GM12873 (cell line): ENCODE measurements around the gene ANKH.

Experiments
- TF ChIP-seq, protein P1 (sequence below): IDR thresholded peaks from 2 replicates; pipeline ENCODE4 v1.5.1; 2012; ENCODE audit warnings: low read depth, mild to moderate bottlenecking, moderate library complexity, low read length, control low read depth; ENCODE audit not compliant: insufficient read depth; ENCODE audit errors: missing control alignments

The ANKH gene

DNA sequence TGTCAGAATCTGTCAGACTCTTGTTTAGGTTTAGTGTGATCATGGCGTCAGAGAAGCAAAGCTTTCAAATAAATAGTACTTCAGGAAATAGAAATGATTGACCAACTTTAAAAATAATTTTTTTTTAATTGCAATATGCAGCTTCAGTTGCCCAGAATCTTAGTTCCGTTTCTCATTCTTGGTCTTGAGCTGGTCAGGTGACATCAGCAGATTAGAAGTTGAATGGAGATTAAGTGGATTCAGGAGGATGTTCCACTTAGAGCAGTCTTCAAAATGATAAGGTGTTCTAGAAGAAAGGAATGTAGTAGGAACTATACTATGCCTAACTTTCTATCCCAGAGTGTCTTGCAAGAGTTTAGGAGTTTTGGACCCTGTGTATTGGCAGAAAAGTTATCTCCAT lies 176.4 kb downstream of the ANKH start:
- TF ChIP-seq, protein P1, sequence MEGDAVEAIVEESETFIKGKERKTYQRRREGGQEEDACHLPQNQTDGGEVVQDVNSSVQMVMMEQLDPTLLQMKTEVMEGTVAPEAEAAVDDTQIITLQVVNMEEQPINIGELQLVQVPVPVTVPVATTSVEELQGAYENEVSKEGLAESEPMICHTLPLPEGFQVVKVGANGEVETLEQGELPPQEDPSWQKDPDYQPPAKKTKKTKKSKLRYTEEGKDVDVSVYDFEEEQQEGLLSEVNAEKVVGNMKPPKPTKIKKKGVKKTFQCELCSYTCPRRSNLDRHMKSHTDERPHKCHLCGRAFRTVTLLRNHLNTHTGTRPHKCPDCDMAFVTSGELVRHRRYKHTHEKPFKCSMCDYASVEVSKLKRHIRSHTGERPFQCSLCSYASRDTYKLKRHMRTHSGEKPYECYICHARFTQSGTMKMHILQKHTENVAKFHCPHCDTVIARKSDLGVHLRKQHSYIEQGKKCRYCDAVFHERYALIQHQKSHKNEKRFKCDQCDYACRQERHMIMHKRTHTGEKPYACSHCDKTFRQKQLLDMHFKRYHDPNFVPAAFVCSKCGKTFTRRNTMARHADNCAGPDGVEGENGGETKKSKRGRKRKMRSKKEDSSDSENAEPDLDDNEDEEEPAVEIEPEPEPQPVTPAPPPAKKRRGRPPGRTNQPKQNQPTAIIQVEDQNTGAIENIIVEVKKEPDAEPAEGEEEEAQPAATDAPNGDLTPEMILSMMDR, result no peak

DNA sequence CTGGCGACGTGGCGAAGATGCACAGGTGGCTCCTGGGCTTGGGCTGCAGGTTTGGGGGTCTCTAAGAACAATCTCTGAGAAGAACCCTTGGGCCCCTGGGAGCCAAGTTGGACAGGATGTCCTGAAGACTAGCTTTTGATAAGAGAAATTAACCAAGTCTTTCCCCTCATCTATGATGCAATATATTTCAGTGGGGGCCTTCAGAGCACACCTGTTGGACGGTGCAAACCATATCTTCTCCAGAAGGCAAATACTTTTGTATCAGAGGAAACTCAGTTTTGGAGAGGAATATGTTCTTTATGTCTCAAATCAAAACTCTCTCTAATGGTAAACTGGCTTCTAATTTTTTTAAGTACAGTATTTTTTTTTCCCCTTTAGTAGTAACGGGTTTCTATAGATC lies 178.5 kb downstream of the ANKH start:
- TF ChIP-seq, protein P1, result no peak

DNA sequence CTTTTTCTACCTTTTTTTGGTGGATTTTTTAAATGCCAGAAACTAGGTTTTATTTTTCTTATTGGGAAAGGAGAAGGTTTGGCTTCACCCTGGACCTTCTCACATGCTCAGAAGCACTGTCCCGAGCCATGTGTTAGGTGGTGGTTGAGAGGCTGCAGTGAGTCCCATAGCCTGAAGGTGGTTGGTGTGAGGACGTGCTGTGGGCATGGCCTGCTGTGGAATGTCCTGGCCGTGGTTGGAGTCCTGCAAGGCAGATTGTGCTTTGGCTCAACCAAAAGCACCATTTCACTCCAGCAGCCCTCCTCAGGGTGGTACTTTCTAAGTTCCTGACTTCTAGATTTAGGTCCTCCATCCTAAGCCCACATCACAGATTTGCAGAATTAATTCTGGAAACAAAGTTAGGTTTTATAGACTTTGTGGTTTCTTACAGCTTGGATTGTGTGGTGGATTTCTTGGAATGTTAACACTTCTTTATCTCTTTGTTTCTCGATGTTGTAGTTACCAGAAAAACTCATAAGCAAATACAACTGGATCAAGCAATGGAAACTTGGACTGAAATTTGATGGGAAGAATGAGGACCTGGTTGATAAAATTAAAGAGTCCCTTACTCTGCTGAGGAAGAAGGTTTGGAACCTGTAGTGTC lies 184.4 kb downstream of the ANKH start:
- TF ChIP-seq, protein P1, result no peak

DNA sequence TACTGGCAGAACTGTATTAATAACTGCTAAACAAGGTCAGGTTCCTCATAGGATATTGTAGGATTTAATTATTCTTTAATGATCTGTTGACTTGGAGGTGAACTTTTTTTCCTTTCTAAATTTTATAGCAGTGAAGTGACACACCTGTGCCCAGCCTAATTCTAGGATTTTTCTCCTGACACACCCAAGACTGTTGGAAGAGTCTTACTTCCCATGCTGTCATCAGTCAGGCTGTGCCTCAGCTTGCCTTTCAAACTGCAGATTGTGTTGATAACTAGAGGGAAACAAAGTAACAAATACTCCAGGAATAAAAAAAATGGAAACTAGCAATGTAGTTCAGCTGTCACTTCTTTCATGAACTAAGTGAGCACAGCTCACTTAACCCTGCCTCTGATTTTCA lies 185.1 kb downstream of the ANKH start:
- TF ChIP-seq, protein P1, result no peak

DNA sequence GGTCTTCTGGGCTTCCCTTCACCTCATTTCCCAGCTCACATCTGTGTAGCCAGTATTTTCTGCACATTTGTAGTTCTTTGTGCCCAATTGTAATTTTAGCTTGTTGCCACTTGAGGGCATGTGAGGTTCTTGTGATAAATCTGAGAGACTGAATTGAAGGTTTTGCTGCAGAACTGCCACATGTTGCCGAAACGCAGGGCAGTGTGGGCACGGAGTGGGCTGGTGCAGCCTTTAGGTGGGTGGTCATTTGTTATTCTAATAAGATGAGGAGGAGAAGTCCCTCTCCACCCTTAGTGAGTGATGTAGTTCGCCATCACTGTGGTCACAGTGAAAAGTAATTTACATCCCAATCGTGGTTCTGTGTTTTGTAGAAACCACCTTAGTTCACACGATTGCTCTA lies 185.8 kb downstream of the ANKH start:
- TF ChIP-seq, protein P1, result peak; percentile 71

DNA sequence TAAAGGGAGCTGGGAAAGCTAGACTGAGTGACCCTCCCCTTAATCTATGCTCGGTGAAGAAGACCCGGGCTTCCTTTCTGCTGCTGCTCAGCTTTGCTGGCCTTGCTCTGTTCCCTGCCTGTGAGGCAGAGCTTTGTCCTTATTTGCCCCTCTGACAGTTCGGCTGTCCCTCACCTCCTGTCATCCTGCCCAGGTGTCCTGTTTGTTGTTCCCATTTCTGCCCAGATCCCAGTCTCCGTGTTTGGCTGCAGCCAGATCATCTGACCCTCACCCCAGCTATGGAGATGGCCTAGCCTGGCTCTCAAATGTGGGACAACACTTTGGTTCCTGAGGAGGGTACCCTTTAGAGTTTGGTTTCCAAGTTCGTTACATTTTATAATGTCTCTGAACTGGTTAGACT lies 186.8 kb downstream of the ANKH start:
- TF ChIP-seq, protein P1, result no peak

DNA sequence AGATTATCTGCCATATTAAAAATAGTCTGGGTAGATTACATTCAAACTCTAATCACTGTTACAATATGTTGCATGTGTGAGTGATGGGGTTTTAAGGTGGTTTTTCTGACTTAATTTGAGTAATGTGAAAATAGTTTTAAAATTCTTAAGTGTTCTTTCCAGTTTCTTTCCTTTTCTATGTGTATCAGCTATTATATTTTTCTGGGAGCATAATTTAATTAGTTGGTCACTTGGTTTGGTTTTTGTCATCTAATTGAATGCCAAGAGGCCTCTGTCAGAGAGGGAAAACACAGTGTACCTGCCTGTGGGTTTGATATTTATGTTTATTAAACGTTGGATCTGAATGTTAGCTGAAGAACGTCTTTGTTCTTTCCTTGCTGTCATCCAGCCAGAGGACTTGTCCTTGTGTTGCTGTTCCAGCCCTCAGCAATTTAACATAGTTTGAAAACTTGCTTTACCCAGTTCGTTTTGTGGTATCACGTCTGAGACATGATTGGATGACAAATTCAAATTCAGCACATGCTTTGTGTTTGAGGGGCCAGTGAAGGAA lies 187.6 kb downstream of the ANKH start:
- TF ChIP-seq, protein P1, result no peak
